GM18868 (cell line): Measurements from ENCODE around the gene SGF29.
A peak's percentile ranks its signal among the peaks of the same experiment; 100 is the strongest.
"Not testable (repeated sequence)": the region's sequence is repeated elsewhere in the genome, so short reads cannot be mapped to it uniquely, and the experiment has no call there.

Experiments used
- ATAC-seq: cut with Tn5 transposase; IDR thresholded peaks from one replicate; pipeline ENCODE4 v1.9.1; 2021; ENCODE audit warnings: mild to moderate bottlenecking, moderate library complexity; ENCODE audit not compliant: unreplicated experiment

The SGF29 gene

DNA sequence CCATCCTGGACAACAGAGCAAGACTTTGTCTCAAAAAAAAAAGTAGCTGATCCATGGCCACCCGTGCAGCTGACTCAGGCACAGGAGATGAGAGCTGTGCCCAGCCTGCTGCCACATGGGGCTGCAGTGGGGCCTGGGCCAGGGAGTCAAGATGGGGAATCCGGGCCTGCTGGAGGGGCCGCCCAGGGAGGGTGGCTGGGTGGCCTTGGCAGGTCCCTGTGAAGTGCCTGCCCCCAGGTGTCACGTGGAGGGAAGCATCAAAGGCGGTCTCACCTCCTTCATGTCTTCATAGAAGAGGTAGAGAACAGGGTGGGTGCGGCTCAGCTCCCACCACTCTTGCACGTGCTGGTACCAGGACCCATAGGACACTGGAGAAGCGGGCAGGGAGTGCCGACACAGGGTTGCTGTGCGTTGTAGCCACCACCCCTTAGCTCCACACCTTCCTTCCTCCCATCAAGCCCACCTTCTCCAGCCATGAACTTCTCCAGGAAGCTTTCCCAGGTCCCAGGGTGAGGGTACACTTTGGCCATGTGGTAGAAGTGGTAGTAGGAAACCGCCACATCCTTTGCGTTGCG lies 39.3 kb downstream of the SGF29 start:
- no peak for ATAC-seq

DNA sequence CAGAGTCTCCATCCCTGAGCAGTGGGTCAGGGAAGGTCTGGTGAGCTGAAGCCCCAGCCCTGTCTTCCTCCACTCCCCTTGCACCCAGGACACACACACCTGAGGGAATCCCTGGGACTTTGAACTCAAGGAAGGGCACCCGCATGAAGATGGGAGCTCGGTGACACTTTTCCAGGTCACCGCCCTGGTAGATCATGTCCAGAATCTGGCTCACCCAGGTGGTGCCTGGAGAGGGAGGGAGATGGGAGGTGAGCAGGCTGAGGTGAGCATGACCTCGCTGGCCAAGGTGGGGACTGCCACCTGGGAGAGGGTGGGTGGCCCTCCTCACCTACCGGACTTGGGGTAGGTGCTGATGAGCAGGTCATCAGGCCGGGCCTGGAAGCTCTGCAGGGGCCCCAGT lies 41.7 kb downstream of the SGF29 start:
- ATAC-seq: not testable (repeated sequence)

DNA sequence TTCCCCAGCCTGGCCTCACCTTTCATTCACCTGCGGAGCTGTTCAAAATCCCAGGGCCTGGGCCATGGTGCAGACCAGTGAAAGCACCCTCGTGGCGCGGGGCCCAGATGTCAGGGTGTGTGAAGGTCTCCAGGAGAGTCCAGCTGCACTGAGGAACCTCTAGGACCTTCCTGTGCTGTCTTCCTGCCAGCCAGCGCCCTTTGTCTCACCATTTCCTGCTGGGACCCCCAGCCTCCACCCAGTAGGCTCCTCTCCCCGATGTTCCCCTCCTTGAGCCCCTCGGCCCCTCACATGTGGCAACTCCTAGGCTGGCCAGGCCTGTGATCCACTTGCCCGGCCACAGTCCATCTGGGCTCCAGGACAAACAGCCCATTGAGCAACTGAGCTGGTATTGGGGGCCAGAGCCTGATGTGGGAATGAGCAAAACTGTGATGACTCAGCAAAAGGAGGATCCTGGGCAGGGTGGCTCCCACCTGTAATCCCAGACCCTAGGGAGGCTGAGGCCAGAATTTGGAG lies 42.5 kb downstream of the SGF29 start:
- ATAC-seq: no peak

DNA sequence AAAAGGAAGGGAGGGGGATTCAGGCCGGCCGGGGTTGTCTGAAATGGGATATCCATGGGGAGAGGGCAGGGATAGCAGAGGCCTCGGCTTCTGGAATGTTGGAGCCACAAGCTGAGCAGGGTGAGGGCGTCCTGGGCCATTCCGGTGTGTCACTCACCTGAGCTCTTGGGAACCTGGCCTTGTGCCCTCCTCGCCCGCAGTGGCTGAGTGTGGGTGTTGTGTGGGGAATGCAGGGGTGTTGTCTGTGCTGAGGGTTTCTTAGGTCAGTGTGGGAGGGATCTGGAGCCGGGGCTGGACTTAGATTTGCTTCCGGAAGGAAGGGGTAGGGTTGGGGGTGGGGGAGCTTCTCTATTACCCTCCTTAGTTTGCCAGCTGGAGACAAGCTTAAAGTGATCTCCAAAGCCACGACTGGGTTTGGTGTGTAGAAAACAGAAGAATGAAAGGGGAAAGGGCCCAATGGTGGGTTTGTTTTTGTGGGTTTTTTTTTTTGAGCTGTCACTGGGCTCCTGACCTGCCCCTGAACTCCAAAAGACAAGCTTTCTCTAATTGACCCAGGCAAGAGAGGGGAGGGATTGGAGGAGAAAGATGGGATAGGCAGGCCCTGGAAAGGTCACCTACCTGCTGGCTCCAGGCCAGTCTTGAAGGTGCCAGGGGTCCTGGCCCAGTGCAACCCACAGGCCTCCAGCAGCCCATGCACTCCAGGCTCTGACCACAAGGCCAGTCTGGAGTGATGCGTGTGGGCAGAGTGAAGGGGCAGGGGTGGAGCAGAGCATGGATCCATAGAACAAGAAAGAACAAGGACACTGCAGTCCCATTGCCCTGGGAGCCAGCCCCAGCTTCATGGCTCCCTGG lies 43.3 kb downstream of the SGF29 start, which contains the start of gene SULT1A2:
Gene SULT1A2, minus strand, starts transcription at position 211 of the 852 bp plus-strand sequence. CDS start 1,120 bp downstream, outside the sequence.
- no peak for ATAC-seq

DNA sequence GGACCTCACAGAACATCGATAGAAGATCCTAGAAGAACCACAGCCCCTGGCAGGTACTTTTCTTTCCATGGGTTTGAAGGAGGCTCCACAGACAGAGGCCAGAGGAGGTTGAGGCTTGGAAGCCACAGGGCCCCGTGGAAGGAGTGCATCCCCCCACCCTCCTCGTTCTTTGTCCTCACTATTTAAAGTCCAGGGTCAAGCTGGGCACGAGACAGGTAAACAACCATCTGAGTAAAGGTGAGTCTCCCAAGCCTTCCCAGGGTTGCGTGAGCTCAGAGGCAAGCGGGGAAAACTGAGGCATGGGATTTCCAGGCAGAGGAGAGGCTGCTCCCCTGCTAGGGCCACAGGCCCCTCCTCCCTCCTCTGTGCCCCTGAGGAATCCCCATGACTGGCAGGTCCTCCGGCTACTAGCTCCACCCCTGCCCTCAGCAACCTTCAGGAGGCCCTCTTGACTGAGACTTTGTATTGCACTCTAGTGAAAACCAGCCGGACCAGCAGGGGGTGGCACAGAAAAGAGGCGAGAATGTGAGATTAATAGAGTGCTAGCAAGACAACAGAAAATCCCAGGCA lies 44.1 kb downstream of the SGF29 start:
- no peak for ATAC-seq

DNA sequence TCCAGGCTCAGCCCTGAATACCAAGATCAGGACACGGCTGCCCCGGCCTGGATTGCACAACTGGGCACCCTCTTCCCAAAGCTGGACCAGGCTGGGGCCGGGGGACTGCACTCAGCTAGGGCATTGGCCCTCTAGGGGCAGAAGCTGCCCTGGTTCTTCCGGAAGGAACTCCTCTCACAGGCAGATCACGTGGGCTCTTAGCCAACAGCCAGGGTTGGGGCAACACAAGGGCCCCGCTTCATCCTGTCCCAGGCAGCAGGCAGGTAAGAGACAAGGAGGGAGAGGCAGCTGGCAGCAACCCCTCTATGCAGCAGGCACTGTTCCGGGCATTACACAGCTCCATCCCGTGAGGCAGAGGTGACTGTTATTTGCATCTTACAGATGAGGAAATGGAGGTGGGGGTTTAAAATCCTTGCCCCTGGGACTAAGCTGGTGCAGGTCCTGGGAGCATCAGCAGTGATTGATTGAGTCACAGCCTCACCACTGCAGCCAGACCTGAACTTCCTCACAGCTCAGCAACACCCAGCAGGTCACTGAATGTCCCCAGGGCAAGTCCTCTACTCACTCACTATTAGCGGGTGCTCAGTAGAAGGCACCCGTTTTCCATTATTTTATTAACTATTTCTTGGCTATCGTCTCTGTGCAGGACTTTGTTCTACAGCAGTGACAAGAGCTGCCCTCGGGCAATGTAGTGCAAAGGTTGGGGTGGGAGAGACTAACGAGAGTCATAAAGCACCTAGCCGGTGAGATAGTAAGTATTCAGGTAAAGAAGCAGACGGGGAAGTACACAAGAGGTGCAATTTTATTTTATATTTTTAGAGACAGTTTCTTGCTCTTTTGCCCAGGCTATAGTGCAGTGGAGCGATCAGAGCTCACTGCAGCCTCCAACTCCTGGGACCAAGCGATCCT lies 45.9 kb downstream of the SGF29 start:
- ATAC-seq: peak; percentile 73

DNA sequence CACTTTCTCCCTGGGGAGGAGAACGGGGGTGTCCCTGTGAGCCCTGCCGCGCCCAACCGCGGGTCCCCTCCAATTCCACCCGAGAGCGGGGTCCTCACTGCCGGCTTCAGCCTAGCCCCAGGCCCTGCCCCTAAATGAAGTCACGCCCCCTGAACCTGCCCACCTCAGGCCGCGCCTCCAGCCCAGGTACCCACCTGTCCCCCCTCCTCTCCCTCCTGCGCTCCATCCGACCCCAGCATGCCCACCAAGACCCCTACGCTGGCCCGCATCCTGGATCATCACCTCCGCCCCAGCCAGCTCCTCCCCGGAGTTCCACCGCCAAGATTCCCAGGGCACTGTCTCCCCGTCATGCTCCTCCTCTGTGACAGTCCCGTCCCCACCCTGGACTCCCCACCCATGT lies 47.2 kb downstream of the SGF29 start:
- not testable (repeated sequence) for ATAC-seq

DNA sequence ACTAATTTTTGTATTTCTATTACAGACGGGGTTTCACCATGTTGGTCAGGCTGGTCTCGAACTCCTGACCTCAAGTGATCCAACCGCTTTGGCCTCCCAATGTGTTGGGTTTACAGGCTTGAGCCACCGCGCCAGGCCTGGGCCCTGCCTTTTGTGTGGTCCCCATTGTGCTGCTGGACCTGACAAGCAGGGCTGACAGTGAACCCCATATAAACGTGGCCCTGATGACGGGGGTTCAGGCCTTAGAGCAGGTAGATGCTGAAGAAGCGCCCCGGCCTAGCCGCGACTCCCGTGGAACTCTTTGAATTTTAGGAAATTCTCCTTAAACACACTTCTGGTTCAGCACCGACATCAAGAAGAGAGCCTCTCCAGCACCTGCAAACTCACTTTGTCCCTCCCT lies 47.9 kb downstream of the SGF29 start:
- not testable (repeated sequence) for ATAC-seq

DNA sequence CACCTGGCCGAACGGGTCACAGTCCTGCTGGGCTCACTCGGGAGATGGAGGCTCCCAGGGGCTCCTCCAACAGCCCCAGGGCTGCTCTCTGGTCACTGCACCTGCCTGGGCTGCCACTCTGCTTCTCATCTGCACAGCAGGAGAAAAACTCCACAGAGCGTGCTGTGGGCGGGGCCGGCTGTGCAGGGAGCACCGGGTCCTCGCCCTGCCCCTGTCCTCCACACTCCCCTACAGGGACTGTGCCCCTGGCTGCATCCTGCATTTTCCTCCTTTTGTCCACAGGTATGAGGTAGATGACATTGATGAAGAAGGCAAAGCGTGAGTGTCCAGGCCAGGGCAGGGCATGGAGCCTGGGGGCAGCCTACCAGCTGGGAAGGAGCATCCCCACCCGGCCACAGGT lies 48.3 kb downstream of the SGF29 start:
- ATAC-seq: not testable (repeated sequence)

DNA sequence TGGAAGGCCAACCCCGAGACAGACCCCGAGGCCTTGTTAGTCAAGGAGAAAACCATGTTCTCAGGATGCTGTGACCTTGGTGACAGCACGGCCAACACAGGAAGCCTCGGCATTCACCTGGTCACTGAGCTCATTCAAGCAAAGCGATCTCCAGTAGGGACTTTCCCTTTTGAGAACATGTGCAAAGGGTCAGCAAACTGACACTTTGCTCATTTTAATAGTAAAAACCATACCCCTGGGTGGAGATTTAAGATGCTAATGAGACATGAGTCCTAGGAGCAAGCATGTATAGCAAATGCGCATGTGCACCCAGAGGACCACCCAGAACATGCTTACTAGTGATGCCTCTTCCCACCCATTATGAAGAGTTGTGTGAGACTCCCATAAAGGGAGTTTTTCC lies 48.8 kb downstream of the SGF29 start:
- no peak for ATAC-seq

DNA sequence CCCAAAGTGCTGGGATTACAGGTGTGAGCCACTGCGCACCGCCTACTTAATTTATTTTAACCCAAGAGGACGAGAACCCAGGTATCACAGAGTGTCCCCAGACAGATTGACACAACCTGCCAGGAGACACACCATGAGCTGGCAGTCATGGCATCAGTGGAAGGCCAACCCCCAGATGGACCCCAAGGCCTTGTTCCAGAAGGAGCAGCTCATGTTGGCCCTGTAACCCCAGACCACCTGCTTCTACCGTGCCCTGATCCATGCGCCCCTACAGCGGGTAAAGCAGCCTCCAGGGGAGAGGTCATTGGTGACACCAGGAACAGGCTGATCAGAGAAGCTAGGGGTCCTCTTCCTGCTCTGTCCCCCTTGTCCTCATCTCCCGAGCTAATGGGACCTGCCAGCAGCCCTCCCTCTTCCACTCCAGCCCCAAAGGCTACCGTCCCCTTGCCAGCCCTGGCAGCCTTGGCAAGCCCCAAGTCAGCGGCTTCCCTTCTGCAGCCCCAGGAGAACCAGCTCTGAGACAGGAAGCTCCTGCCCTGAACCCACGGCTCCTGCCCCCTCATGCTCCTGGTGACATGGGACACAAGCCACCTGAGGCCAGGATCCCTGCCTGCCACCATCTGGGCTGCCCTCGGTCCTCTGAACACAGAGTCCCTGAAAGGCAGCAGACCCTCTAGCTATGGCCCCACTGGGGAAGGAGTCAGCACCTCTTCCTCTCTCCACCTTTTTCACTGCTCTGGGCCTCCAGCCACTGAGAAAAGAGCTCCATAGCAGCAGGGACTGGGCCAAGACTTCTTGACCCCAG lies 49.9 kb downstream of the SGF29 start:
- ATAC-seq: no peak

DNA sequence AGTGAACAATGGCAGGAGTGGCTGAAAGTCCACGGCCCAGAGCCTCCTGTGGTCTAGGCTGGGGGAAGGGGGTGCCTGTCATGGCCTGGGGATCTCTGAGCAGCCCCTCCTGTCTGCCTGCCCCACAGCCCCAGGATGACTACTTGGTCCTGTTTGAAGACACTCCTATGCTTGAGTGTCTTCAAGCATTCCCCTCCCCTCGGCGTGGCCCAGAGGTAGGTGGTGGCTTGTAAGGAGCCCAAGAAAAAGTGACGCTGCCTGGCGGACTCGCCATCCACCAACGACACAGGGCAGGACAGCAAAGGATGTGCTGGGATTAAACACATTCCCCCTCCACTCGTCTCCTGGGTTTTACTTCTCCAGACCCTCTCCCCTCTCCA lies 50.5 kb downstream of the SGF29 start:
- ATAC-seq: no peak

DNA sequence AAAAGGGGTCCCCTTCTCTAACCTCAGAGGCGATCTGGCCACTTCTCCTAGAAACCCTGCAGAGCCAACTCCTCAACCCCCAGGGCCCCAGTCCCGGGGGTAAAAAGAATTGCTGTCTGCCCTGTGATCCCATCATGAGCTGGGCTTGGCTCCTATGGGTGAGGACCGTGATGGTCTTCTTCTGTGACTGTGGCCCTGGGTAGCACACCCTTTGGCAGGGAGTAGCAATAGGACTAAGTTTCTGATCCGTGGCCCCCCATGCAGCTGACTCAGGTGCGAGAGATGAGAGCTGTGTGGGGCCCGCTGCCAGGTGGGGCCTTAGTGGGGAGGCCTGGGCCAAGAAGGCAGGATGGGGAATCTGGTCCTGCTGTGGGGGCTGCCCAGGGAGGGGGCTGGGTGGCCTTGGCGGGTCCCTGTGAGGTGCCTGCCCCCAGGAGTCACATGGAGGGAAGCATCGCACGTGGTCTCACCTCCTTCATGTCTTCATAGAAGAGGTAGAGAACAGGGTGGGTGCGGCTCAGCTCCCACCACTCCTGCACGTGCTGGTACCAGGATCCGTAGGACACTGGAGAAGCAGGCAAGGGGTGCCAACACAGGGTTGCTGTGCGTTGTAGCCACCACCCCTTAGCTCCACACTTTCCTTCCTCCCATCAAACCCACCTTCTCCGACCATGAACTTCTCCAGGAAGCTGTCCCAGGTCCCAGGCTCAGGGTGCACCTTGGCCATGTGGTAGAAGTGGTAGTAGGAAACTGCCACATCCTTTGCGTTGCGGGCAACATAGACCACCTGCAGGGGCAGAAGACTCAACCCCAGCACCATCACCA lies 52.8 kb downstream of the SGF29 start:
- ATAC-seq: no peak

DNA sequence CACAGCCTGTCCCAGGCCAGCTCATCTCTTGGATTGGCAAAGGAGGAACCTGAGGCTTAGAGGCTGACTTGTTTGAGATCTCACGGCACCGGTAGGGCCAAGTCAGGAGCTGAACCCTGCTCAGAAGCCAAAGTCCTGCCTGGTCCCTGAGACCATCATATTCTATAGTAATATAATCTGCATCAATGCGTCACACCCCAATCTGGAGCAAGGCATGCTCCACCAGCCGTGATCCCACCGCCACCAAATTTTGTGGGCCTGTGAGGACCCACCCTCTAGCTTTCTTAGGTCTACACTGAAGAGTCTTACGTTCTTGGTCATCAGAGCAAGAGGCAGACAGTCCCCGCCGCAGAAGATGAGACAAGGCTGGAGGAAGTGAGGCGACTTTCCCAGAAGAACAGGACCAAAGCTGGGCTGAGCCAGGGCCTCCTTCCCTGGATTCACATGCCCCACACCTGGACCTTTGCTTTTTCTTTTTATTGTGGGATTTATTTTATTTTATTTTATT lies 53.5 kb downstream of the SGF29 start:
- ATAC-seq: no peak

DNA sequence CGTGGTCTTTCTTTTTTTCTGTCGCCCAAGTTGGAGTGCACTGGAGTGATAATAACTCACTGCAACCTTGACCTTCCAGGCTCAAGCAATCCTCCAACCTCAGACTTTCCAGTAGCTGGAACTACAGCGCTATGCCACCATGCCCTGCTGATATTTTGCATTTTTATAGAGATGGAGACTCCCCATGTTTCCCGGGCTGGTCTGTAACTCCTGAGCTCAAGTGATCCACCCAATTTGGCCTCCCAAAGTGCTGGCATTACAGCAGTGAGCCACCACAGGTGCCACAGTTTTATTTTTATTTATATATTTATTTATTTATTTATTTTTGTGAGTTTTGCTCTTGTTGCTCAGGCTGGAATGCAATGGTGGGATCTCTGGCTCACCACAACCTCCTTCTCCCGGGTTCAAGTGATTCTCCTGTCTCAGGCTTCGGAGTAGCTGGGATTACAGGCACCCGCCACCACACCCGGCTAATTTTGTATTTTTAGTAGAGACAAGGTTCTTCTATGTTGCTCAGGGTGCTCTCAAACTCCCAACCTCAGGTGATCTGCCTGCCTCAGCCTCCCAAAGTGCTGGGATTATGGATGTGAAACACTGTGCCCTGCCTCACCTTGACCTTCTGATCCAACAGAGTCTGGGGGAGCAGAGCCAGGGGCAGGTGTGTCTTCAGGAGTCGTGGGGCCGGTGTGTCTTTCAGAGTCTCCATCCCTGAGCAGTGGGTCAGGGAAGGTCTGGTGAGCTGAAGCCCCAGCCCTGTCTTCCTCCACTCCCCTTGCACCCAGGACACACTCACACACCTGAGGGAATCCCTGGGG lies 54.2 kb downstream of the SGF29 start:
- ATAC-seq: not testable (repeated sequence)

DNA sequence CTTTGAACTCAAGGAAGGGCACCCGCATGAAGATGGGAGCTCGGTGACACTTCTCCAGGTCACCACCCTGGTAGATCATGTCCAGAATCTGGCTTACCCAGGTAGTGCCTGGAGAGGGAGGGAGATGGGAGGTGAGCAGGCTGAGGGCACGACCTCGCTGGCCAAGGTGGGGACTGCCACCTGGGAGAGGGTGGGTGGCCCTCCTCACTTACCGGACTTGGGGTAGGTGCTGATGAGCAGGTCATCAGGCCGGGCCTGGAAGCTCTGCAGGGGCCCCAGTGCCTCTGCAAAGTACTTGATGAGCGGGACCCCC lies 54.7 kb downstream of the SGF29 start:
- not testable (repeated sequence) for ATAC-seq

DNA sequence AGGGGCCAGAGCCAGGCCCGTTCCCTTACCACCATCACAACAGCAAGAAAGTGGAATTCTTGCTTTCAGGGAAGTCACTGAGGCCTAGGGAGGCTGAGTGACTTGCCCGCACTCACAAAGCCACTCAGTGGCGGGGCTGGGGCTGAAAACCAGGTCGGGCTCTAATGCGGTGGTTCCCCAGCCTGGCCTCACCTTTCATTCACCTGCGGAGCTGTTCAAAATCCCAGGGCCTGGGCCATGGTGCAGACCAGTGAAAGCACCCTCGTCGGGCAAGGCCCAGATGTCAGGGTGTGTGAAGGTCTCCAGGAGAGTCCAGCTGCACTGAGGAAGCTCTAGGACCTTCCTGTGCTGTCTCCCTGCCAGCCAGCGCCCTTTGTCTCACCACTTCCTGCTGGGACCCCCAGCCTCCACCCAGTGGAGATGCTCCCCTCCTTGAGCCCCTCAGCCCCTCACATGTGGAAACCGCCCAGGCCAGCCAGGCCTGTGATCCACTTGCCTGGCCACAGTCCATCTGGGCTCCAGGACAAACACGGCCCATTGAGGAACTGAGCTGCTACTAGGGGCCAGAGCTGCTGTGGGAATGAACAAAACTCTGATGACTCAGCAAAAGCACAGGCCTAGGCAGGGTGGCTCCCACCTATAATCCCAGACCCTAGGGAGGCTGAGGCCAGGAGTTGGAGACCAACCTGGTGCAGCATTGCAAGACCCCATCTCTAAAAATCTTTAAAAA lies 55.3 kb downstream of the SGF29 start:
- not testable (repeated sequence) for ATAC-seq
